Keratinocyte (primary cell): ENCODE data around the gene KLRK1. TPM values are rescaled to one million over a fixed set of nuclear protein-coding genes. Genes with fewer than 3 reads are reported as not detected.

ENCODE experiments used
- DNase-seq: peaks from one replicate; pipeline ENCODE4 v3.0.0-alpha.2; 2011; ENCODE audit warnings: low read depth, missing footprints, low spot score
- FAIRE-seq: peaks from 2 replicates; lab custom pipeline; 2011; peaks lifted over from hg19 to GRCh38; lab: Jason Lieb, UNC
- H2AFZ ChIP-seq: 2 replicates; pipeline ENCODE4 v1.6.0; 2012; ENCODE audit warnings: low read length, control low read depth, inconsistent platforms; ENCODE audit not compliant: control insufficient read depth
- H3K27ac ChIP-seq: 2 replicates; pipeline ENCODE4 v1.5.1; 2011; ENCODE audit warnings: low read length; ENCODE audit not compliant: control insufficient read depth, insufficient read depth
- H3K27me3 ChIP-seq: 3 replicates; pipeline ENCODE4 v1.6.0; 2011; ENCODE audit warnings: low read length; ENCODE audit not compliant: control insufficient read depth, insufficient read depth; ENCODE audit errors: extremely low read depth
- H3K36me3 ChIP-seq, 2 experiments: 2 replicates in 1 of 2; 3 replicates in 1 of 2; pipeline ENCODE4 v1.5.1; 2011; ENCODE audit warnings: low read length in 2 of 2, mild to moderate bottlenecking in 1 of 2; ENCODE audit not compliant: control insufficient read depth in 2 of 2, insufficient read depth in 2 of 2; ENCODE audit errors: extremely low read depth in 1 of 2
- H3K4me1 ChIP-seq: 3 replicates; pipeline ENCODE4 v1.5.1; 2011; ENCODE audit warnings: low read length; ENCODE audit not compliant: control insufficient read depth, insufficient read depth; ENCODE audit errors: extremely low read depth
- H3K4me2 ChIP-seq: 3 replicates; pipeline ENCODE4 v1.6.0; 2011; ENCODE audit warnings: low read depth, low read length; ENCODE audit not compliant: control insufficient read depth, insufficient read depth; ENCODE audit errors: extremely low read depth
- H3K4me3 ChIP-seq, 3 experiments: fragments of 200-600 bp in 1 of 3; sonication (generic) in 1 of 3; 2 replicates in 2 of 3; 3 replicates in 1 of 3; pipeline ENCODE4 v1.5.1; 2011 to 2016; ENCODE audit warnings: low read length in 3 of 3, mild to moderate bottlenecking in 3 of 3, control low read depth in 2 of 3, inconsistent platforms in 1 of 3, low read depth in 1 of 3, mixed read lengths in 1 of 3, mixed run types in 1 of 3, moderate library complexity in 1 of 3; ENCODE audit not compliant: control insufficient read depth in 2 of 3, insufficient read depth in 2 of 3; ENCODE audit errors: extremely low read depth in 1 of 3
- H3K79me2 ChIP-seq: 2 replicates; pipeline ENCODE4 v1.6.0; 2012; ENCODE audit warnings: low read length; ENCODE audit not compliant: control insufficient read depth, insufficient read depth
- H3K9ac ChIP-seq: 3 replicates; pipeline ENCODE4 v1.6.0; 2011; ENCODE audit warnings: low read length; ENCODE audit not compliant: control insufficient read depth, insufficient read depth; ENCODE audit errors: extremely low read depth
- H3K9me1 ChIP-seq: 3 replicates; pipeline ENCODE4 v1.6.0; 2011; ENCODE audit warnings: low read length; ENCODE audit not compliant: control insufficient read depth, insufficient read depth; ENCODE audit errors: extremely low read depth
- H3K9me3 ChIP-seq: 2 replicates; pipeline ENCODE4 v1.5.1; 2012; ENCODE audit warnings: low read depth, low read length; ENCODE audit not compliant: control insufficient read depth
- H4K20me1 ChIP-seq: 3 replicates; pipeline ENCODE4 v1.6.0; 2011; ENCODE audit warnings: low read length; ENCODE audit not compliant: control insufficient read depth, insufficient read depth; ENCODE audit errors: extremely low read depth
- CTCF ChIP-seq, 3 experiments: IDR thresholded peaks in 1 of 3; conservative IDR thresholded peaks in 1 of 3; optimal IDR thresholded peaks in 1 of 3; 2 replicates in 2 of 3; 3 replicates in 1 of 3; pipeline versions ENCODE3 to v1.5.1; 2011; ENCODE audit warnings: low read length in 3 of 3, mild to moderate bottlenecking in 3 of 3, moderate library complexity in 2 of 3, control low read depth in 1 of 3, inconsistent platforms in 1 of 3; ENCODE audit not compliant: insufficient read depth in 2 of 3; ENCODE audit errors: extremely low read depth in 1 of 3
- EZH2 ChIP-seq: IDR thresholded peaks from one replicate; pipeline ENCODE4 v1.6.1; 2012; ENCODE audit warnings: inconsistent platforms, mild to moderate bottlenecking, low read length, moderate library complexity
- dilution Hi-C: fragments of 300-500 bp; cut with MboI; formaldehyde crosslinking; loops from one replicate; pipeline ENCODE4 v1.7.0; 2020; ENCODE audit warnings: low sequenced_read_pairs; ENCODE audit not compliant: extremely low pct_ligation_motif_present
- polyA plus RNA-seq, 5 experiments: library from polyadenylated mRNA; depleted of rRNA in 3 of 5; stranded (reverse) in 3 of 5; stranded (forward) in 1 of 5; unstranded in 1 of 5; fragments of >200 nt; gene quantifications; 1 replicate in 1 of 5; 2 replicates in 3 of 5; 3 replicates in 1 of 5; pipeline versions ENCODE4 v1.2.1 to v1.2.3, GENCODE V29; 2011 to 2012; ENCODE audit warnings: missing spikeins in 2 of 5, low read depth in 1 of 5, low replicate concordance in 1 of 5

Gene KLRK1
- polyA plus RNA-seq, 1 donor (not counting 4 experiments of a cell fraction or from before 2014, with no cell fraction given) = not detected

- no peak overlapping the region for H3K9ac ChIP-seq
- no peak overlapping the region for H3K27ac ChIP-seq
- no peak overlapping the region for H2AFZ ChIP-seq
- dilution Hi-C loops = no loop called here
- H4K20me1 ChIP-seq = no peaks in the 10 kb centered on the region
- peaks cover 28% of the 10 kb centered on the region for H3K79me2 ChIP-seq
- peaks cover 1 to 5% of the 10 kb centered on the region in 2 experiments for H3K36me3 ChIP-seq
- H3K4me3 ChIP-seq = no peak overlapping the region
- H3K9me3 ChIP-seq = peaks cover 3% of the 10 kb centered on the region
- DNase-seq (no peak), FAIRE-seq (no peak)
- H3K4me2 ChIP-seq = peak overlapping the region; percentile 90
- no peaks in the 10 kb centered on the region for H3K9me1 ChIP-seq
- TF ChIP-seq EZH2 = no peak
- peak in 1 of 3 experiments; percentile 11 for TF ChIP-seq CTCF (optimal IDR thresholded peaks at IDR 0.05 in 1 of 3, IDR thresholded peaks at IDR 0.05 in 1 of 3, conservative IDR thresholded peaks at IDR 0.05 in 1 of 3; ENCODE audit: extremely low read depth in 1 of 3, insufficient read depth in 2 of 3, low read length in 3 of 3)
- H3K27me3 ChIP-seq = no peaks in the 10 kb centered on the region
- H3K4me1 ChIP-seq = peaks cover 44% of the 10 kb centered on the region
Observed at GRCh38 chr12:10366875-10367274, 23.0 kb downstream of the KLRK1 start.

- peak overlapping the region; percentile 91 for H3K27ac ChIP-seq
- H3K9ac ChIP-seq = peak overlapping the region; percentile 86
- H3K4me3 ChIP-seq = peak overlapping the region; percentile 67 to 81 (median 80)
- peak; percentile 9 to 49 (median 37) for TF ChIP-seq CTCF (optimal IDR thresholded peaks at IDR 0.05 in 1 of 3, IDR thresholded peaks at IDR 0.05 in 1 of 3, conservative IDR thresholded peaks at IDR 0.05 in 1 of 3; ENCODE audit: extremely low read depth in 1 of 3, insufficient read depth in 2 of 3, low read length in 3 of 3)
- no peak for TF ChIP-seq EZH2
- H3K9me1 ChIP-seq = no peaks in the 10 kb centered on the region
- DNase-seq (no peak), FAIRE-seq (peak; percentile 13)
- peaks cover 47% of the 10 kb centered on the region for H3K4me1 ChIP-seq
- peaks cover 3% of the 10 kb centered on the region for H3K9me3 ChIP-seq
- dilution Hi-C loops = no loop called here
- peak overlapping the region; percentile 83 for H2AFZ ChIP-seq
- peaks cover 1 to 2% of the 10 kb centered on the region in 2 experiments for H3K36me3 ChIP-seq
- H4K20me1 ChIP-seq = no peaks in the 10 kb centered on the region
- H3K79me2 ChIP-seq = peaks cover 28% of the 10 kb centered on the region
- H3K27me3 ChIP-seq = no peaks in the 10 kb centered on the region
- H3K4me2 ChIP-seq = peak overlapping the region; percentile 90
Observed at GRCh38 chr12:10365696-10366405, 24.0 kb downstream of the KLRK1 start.
